Measurements from ENCODE around the gene ACSBG1.

Gene ACSBG1

DNA sequence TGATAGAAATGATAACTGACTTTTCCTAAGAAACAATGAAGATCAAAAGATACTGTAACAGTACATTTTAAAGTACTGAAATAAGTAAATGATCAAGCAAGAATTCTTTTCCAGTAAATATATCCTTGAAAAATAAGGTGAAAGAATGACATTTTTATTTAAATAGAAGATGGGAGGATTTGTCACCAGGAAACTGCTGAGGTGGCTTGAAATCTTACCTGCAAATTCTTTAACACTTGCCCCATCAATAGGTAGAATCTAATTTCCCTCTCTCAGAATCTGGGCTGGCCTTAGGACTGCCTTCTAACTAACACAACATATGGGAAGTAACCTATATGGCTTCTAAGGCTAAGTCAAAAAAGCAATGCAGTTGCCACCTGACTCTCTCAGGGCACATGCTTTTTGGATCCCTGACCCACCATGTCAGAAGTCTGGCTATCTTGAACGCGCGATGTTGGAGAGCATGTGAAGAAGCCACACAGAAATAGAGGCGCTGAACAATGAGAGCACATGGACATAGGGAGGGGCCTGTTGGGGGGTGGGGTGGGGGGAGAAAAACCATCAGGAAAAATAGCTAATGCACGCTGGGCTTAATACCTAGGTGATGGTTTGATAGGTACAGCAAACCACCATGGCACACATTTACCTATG is 11.5 kb downstream of the ACSBG1 start:
- TF ChIP-seq, protein P1, sequence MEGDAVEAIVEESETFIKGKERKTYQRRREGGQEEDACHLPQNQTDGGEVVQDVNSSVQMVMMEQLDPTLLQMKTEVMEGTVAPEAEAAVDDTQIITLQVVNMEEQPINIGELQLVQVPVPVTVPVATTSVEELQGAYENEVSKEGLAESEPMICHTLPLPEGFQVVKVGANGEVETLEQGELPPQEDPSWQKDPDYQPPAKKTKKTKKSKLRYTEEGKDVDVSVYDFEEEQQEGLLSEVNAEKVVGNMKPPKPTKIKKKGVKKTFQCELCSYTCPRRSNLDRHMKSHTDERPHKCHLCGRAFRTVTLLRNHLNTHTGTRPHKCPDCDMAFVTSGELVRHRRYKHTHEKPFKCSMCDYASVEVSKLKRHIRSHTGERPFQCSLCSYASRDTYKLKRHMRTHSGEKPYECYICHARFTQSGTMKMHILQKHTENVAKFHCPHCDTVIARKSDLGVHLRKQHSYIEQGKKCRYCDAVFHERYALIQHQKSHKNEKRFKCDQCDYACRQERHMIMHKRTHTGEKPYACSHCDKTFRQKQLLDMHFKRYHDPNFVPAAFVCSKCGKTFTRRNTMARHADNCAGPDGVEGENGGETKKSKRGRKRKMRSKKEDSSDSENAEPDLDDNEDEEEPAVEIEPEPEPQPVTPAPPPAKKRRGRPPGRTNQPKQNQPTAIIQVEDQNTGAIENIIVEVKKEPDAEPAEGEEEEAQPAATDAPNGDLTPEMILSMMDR (IDR thresholded peaks at IDR 0.05; ENCODE audit: insufficient read depth, low read depth, low read length, missing control alignments), result no peak
- no peak overlapping the region for H3K4me3 ChIP-seq (ENCODE audit: low read length)

DNA sequence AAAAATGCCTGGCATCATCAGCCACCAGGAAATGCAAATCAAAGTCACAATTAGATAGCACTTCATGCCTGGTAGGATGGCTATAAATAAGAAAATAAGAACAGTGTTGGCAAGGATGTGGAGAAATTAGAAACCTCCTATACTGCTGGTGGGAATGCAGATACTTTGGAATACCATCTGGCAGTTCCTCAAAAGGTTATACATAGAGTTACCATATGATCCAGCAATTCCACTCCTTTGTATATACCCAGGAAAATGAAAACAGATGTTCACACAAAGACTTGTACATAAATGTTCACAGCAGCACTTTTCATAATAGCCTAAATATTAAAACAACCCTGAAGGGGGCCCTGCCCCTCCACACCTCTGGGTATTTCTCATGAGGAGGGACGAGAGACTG is 13.7 kb downstream of the ACSBG1 start:
- TF ChIP-seq, protein P1 (IDR thresholded peaks at IDR 0.05; ENCODE audit: insufficient read depth, low read depth, low read length, missing control alignments), result no peak
- no peak overlapping the region for H3K4me3 ChIP-seq (ENCODE audit: low read length)
- DNase-seq (ENCODE audit: low read depth), result no peak

More for the DNA sequence above, 11.5 kb downstream of the ACSBG1 start:
- DNase-seq (ENCODE audit: low read depth), result no peak

DNA sequence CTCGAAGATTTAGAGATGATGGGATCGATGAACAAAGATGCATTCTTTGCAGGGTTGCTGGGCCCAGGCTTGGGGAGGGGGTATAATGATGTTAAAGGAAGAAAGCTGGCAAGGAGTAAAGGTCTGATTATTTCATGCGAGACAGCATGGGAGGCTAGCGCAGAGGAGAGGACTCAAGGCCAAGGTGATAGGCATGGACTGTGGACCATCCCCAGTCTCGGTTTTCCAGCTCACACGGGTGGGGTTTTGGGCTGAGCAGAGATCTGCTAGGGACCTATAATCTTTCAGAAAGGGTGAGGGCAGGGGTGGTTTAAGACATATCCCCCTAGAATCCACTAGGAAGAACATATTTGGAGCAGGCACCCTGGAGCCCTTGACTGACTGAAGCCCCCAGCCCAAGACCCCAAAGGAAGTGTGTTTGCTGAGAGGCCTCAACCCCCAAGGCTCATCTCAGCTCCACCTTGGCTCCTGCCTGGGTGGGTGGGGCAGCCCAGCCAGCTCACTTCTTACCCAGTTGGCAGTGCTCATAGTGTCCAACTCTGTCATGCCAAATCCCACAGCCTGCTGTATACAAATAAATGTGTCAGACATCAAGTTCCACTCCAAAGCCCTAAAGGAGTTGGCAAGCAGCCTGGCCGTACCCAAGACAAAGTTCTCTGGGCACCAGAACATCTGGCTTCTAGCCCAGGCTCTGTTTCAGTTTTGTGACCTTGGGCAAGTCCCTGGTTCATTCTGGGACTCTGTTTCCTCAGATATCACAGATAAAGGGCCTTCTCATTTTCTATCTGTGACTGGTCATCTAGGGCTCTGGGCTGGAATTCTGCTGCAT is 17.9 kb downstream of the ACSBG1 start:
- TF ChIP-seq, protein P1 (IDR thresholded peaks at IDR 0.05; ENCODE audit: insufficient read depth, low read depth, low read length, missing control alignments), result no peak
- no peak overlapping the region for H3K4me3 ChIP-seq (ENCODE audit: low read length)
- DNase-seq (ENCODE audit: low read depth), result peak; percentile 88

DNA sequence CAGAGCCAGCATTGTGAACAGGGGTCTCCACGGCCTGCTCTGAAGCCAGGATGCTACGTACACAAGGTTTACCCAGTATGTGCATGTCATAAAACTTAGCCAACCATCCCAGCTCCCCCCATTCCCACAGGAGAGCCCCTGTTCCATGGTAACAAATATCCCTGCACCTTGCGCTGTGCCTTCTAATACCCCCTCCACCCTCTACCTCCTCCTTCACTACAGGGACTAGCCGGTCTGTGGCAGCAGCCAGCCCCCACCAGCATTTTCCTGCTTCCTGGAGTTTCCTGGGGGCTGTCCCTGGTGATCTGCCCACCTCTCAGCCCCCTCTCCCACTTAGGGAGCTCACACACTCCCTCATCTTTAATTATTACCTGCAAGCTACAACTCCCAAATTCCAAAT is 20.4 kb downstream of the ACSBG1 start:
- TF ChIP-seq, protein P1 (IDR thresholded peaks at IDR 0.05; ENCODE audit: insufficient read depth, low read depth, low read length, missing control alignments), result no peak
- DNase-seq (ENCODE audit: low read depth), result no peak
- no peak overlapping the region for H3K4me3 ChIP-seq (ENCODE audit: low read length)

DNA sequence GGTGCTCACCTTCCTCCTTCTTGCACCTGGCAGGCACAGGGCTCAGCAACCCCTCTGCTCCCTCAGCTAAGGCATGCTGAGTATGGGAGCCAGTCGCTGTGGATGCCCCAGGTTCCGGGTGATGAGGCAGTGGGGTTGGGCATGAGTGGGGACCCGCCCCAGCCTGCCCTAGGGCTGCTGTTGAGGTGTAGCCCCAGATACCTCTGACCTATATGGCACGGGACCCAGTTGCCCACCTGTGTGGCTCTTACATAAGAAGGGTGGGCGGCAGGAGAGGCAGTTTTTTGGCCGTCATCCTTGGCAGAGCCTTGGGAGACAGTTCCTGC is 21.0 kb downstream of the ACSBG1 start:
- TF ChIP-seq, protein P1 (IDR thresholded peaks at IDR 0.05; ENCODE audit: insufficient read depth, low read depth, low read length, missing control alignments), result no peak
- H3K4me3 ChIP-seq (ENCODE audit: low read length), result no peak overlapping the region
- no peak for DNase-seq (ENCODE audit: low read depth)

DNA sequence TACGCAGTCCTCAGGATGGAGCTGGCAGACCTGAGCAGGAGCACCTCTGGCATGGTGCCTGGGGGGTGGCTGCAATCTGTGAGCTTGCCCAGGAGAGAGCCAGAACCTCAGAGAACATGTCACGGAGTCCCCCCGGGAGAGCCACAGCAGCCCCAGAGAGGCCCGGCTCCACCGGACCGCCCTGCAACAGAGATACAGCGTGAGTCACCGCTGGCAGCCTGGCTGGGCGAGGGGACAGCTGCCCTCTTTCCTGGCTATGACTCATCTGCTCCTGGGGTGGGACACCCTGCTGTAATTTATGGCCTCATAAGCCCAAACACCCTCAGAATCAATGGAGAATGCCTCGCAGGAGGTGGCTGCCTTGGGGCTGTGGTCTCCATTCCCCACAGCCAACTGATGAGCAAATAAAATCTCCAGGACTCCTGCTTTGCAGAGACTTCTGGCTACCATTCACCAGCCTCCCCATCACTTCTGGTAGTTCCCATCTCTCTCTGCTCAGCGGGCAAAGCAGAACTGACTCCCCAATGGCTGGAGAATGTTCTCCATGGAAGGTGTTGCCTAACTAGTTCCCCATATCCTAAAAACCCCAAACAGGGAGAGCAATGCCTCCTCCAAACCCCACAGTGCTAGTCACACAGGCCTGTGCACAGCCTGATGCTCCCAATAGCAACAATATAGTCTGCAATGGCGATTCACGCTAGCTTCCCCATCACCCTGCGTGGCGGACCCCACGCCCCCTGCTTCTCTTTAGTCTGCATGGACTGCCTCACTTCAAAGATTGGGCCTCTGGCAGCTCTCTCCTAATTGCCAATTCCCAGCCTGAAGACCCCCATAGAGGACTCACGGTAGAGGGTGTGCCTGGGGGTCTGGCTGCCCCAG is 21.6 kb downstream of the ACSBG1 start:
- H3K4me3 ChIP-seq (ENCODE audit: low read length), result no peak overlapping the region
- peak; percentile 69 for DNase-seq (ENCODE audit: low read depth)
- TF ChIP-seq, protein P1 (IDR thresholded peaks at IDR 0.05; ENCODE audit: insufficient read depth, low read depth, low read length, missing control alignments), result no peak
